ENCODE data around the gene CLEC5A.

DNA sequence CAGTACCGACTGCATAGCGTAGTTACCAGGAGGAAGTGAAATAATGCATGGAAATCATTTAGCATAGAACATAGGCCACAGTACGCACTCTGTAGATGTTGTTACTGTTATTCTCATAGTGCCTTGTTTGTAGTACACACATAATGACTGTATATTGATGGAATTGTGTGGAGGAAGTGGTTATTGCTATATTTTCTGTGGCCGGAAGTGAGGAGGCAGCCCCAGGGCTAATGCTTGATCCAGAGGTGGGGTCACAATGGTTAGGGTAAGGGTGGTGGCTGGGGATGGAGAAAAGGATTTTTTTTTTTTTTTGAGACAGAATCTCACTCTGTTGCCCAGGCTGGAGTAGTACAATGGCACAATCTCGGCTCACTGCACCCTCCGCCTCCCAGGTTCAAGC lies 44.4 kb upstream of the CLEC5A start:
- TF ChIP-seq GATA2 (IDR thresholded peaks at IDR 0.05; ENCODE audit: low read depth, low read length): no peak
- no peak for TF ChIP-seq GATA3 (IDR thresholded peaks at IDR 0.05; ENCODE audit: low read depth, low read length)
